WTC11 (cell line): ENCODE results near the gene FEV.

Source experiments
- ATF3 ChIP-seq: sonication (generic); formaldehyde crosslinking; conservative IDR thresholded peaks from 2 replicates; pipeline ENCODE4 v1.8.1; 2022; ENCODE audit warnings: mild to moderate bottlenecking, missing genetic modification reagents
- EMX1 ChIP-seq: fragments of 250-450 bp; sonication (Bioruptor Pico); IDR thresholded peaks from 2 replicates; pipeline ENCODE4 v1.8.0; 2021; ENCODE audit warnings: mild to moderate bottlenecking
- FOXP1 ChIP-seq: sonication (generic); formaldehyde crosslinking; IDR thresholded peaks from 2 replicates; pipeline ENCODE4 v1.8.0; 2022; ENCODE audit warnings: missing genetic modification reagents, mild to moderate bottlenecking, moderate library complexity, borderline replicate concordance
- GABPB1 ChIP-seq: sonication (generic); formaldehyde crosslinking; IDR thresholded peaks from 2 replicates; pipeline ENCODE4 v1.8.1; 2023; ENCODE audit warnings: mild to moderate bottlenecking, missing genetic modification reagents
- JUN ChIP-seq: sonication (generic); formaldehyde crosslinking; IDR thresholded peaks from 2 replicates; pipeline ENCODE4 v1.8.0; 2023; ENCODE audit warnings: mild to moderate bottlenecking, missing genetic modification reagents
- MAX ChIP-seq: sonication (generic); formaldehyde crosslinking; IDR thresholded peaks from 2 replicates; pipeline ENCODE4 v1.8.0; 2022; ENCODE audit warnings: mild to moderate bottlenecking, missing genetic modification reagents
- NFYB ChIP-seq: sonication (generic); formaldehyde crosslinking; conservative IDR thresholded peaks from 2 replicates; pipeline ENCODE4 v1.8.0; 2022; ENCODE audit warnings: low read depth, missing genetic modification reagents
- NR3C1 ChIP-seq: sonication (generic); formaldehyde crosslinking; conservative IDR thresholded peaks from 2 replicates; pipeline ENCODE4 v1.8.1; 2023; ENCODE audit warnings: low read depth, mild to moderate bottlenecking, missing genetic modification reagents
- RELA ChIP-seq: sonication (generic); formaldehyde crosslinking; IDR thresholded peaks from 2 replicates; pipeline ENCODE4 v1.8.1; 2022; ENCODE audit warnings: missing genetic modification reagents, mild to moderate bottlenecking, borderline replicate concordance
- ZBTB21 ChIP-seq: sonication (generic); formaldehyde crosslinking; IDR thresholded peaks from 2 replicates; pipeline ENCODE4 v1.8.1; 2023; ENCODE audit warnings: mild to moderate bottlenecking, missing genetic modification reagents, borderline replicate concordance
- ZNF512 ChIP-seq: sonication (generic); formaldehyde crosslinking; IDR thresholded peaks from 2 replicates; pipeline ENCODE4 v1.8.1; 2022; ENCODE audit warnings: missing genetic modification reagents, borderline replicate concordance
- TF ChIP-seq, protein P1 (sequence below): fragments of 200-600 bp; IDR thresholded peaks from 2 replicates; pipeline ENCODE4 v1.8.0; 2022; ENCODE audit warnings: antibody characterized with exemption

- TF ChIP-seq ATF3 (CRISPR knock-in tag) (no peak), NFYB (CRISPR knock-in tag) (no peak), ZNF512 (CRISPR knock-in tag) (no peak), NR3C1 (CRISPR knock-in tag) (no peak), FOXP1 (CRISPR knock-in tag) (no peak), GABPB1 (CRISPR knock-in tag) (no peak), ZBTB21 (no peak), RELA (CRISPR knock-in tag) (no peak), MAX (CRISPR knock-in tag) (no peak), EMX1 (CRISPR knock-in tag) (no peak), JUN (CRISPR knock-in tag) (no peak)
- TF ChIP-seq, protein P1, sequence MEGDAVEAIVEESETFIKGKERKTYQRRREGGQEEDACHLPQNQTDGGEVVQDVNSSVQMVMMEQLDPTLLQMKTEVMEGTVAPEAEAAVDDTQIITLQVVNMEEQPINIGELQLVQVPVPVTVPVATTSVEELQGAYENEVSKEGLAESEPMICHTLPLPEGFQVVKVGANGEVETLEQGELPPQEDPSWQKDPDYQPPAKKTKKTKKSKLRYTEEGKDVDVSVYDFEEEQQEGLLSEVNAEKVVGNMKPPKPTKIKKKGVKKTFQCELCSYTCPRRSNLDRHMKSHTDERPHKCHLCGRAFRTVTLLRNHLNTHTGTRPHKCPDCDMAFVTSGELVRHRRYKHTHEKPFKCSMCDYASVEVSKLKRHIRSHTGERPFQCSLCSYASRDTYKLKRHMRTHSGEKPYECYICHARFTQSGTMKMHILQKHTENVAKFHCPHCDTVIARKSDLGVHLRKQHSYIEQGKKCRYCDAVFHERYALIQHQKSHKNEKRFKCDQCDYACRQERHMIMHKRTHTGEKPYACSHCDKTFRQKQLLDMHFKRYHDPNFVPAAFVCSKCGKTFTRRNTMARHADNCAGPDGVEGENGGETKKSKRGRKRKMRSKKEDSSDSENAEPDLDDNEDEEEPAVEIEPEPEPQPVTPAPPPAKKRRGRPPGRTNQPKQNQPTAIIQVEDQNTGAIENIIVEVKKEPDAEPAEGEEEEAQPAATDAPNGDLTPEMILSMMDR, result no peak
Measured at GRCh38 chr2:219017201-219017931, 32.4 kb upstream of the FEV start.
